ENCODE results near the gene DENND1C.

The DENND1C gene, protein sequence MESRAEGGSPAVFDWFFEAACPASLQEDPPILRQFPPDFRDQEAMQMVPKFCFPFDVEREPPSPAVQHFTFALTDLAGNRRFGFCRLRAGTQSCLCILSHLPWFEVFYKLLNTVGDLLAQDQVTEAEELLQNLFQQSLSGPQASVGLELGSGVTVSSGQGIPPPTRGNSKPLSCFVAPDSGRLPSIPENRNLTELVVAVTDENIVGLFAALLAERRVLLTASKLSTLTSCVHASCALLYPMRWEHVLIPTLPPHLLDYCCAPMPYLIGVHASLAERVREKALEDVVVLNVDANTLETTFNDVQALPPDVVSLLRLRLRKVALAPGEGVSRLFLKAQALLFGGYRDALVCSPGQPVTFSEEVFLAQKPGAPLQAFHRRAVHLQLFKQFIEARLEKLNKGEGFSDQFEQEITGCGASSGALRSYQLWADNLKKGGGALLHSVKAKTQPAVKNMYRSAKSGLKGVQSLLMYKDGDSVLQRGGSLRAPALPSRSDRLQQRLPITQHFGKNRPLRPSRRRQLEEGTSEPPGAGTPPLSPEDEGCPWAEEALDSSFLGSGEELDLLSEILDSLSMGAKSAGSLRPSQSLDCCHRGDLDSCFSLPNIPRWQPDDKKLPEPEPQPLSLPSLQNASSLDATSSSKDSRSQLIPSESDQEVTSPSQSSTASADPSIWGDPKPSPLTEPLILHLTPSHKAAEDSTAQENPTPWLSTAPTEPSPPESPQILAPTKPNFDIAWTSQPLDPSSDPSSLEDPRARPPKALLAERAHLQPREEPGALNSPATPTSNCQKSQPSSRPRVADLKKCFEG

GRCh38 chr19:6481541-6482342 is at the start of gene DENND1C:
DENND1C (minus strand) TSS chr19:6481787; CDS start chr19:6481695, 92 bp downstream.
- DNase-seq = no peak

DNA sequence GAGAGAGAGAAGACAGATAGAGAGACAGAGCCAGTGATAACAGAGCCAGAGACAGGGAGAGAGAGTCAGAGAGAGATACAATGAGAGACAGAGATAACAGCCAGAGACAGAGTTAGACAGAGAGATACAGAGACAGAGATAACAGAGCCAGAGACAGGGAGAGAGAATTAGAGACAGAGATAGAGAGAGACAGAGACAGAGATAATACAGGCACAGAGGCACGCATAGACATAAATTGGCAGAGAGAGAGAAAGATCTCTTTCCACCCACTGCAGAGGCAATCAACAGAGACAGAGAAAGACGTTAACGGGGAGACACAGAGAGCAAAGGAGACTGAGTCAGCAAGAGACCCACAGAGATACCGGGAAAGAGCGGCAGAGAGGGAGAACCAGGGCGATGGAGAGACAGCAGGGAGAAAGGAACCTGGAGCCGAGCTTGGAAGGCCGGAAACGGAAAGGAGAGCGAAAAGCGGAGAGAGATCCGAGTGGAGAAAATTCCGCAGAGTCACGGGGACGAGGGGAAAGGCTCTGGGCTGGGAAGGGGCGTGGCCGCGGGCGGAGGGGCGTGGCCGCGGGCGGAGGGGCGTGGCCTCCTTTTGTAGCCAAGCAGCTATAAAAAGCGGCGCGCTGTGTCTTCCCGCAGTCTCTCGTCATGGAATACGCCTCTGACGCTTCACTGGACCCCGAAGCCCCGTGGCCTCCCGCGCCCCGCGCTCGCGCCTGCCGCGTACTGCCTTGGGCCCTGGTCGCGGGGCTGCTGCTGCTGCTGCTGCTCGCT is 49.0 kb upstream of the DENND1C start, which contains the start of gene TNFSF9:
TNFSF9 (plus strand) TSS at position 641 of the 777 bp plus-strand sequence; CDS start at position 652, 11 bp downstream.
- peak; percentile 96 for DNase-seq

- no peak for DNase-seq
Observed at GRCh38 chr19:6529937-6530385, 48.4 kb upstream of the DENND1C start.

GRCh38 chr19:6529351-6529750 is 47.8 kb upstream of the DENND1C start:
- DNase-seq = no peak

GRCh38 chr19:6528544-6529121 is 47.0 kb upstream of the DENND1C start:
- no peak for DNase-seq

- no peak for DNase-seq
Observed at GRCh38 chr19:6527893-6528543, 46.4 kb upstream of the DENND1C start.

DNA sequence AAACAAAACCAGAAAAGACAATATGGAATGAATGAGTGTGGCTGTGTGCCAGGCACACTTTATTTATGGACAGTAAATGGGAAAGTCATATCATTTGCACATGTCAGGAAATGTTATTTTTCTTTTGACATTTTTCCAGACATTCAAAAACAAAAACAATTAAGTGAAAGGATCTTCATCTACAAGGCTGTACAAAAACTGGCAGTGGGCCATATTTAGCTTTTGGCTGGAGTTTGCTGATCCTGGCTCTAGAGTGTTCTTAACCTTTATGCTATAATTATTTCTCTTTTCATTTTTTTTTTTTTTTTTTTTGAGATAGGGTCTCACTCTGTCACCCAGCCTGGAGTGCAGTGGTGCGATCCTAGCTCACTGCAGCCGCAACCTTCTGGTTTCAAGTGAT is 42.7 kb upstream of the DENND1C start:
- no peak for DNase-seq

DNA sequence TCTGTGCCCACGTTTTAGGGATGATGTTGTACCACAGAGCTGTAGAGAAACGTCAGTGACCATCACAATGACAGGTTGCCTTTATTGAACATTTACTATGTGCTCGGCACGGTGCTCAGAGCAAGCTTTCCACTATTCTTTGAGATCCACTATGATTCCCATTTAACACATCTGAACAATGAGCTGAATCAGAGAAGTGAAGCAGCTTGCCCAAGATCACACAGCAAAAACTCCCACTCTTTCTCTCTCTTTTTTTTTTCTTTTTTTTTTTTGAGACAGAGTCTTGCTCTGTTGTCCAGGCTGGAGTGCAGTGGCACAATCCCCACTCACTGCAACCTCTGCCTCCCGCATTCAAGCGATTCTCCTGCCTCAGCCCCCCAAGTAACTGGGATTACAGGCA is 41.1 kb upstream of the DENND1C start:
- DNase-seq = no peak

- no peak for DNase-seq
Observed at GRCh38 chr19:6521718-6522646, 40.4 kb upstream of the DENND1C start.

DNA sequence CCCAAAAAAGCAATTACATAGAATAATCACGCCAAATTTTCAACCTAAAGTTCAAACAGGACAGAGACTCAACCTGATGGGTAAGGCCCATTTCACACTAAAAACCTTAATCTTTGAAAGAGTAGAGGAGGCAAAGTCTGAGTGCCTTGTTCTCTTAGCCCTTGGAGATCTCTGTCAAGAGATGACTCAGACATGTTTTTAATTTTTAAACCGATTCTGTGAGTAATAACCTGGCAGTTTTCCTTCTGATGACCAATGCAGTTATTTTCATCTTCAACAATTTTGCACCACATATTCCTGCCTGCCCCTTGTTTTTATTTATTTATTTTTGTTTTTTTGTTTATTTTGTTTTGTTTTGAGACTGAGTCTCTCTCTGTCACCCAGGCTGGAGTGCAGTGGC is 37.7 kb upstream of the DENND1C start:
- DNase-seq = no peak

GRCh38 chr19:6518145-6518911 is 36.7 kb upstream of the DENND1C start:
- no peak for DNase-seq

GRCh38 chr19:6516659-6517291 is 35.2 kb upstream of the DENND1C start:
- peak; percentile 91 for DNase-seq

DNA sequence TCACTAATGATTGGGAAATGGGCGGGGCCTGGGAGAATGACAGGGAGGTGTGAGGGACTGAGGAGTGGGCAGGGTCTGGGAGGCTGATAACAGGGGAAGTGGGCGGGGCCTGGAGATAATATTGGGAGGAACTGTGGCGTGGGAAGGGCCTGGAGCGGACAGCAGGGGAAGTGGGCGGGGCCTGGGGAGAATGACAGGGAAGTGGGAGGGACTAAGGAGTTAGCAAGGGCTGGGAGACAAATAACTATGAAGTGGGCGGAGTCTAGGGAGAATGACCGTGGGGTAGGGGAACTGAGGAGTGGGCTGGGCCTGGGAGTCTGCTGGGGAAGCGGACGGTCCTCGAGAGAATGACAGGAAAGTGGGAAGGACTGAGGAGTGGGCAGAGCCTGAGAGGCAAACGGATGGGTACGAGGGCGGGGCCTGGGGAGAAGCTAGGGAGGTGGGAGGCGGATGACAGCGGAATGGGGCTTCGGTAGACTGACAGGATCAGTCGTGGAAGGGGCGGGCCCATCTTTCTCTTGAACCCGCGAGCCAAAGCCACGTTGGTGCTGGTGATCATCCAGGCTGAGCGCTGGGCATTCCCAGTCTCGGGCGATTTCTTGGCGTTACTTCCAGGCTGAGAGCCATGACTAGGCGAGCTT is 34.6 kb upstream of the DENND1C start:
- DNase-seq = peak; percentile 89

DNA sequence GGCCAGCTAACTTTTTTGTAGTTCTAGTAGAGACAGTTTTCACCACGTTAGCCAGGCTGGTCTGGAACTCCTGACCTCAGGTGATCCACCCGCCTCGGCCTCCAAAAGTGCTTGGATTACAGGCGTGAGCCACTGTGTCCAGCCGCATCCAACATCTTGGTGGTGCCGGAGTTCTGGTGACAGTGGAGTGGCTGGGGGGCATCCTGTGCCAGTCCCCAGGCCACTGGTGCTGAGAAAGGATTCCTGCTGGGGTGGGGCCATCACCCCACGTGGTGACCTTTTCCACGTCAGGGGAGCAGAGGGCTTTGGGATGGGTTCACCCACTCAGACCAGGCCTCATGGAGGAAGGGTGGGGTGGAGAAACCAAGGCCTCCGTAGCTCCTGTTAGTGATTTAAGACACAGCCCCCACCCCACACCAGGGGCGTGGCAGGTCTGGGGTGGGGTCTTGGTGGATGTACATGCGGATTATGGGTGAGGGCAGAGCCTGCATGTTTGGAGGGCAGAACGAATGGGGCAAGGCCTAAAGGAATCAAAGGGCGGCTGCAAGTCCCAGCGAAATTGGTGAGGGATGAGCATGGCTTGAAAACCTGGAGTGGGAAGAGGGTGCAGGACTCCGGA is 33.4 kb upstream of the DENND1C start:
- DNase-seq = no peak

GRCh38 chr19:6514089-6514488 is 32.5 kb upstream of the DENND1C start:
- DNase-seq = no peak

GRCh38 chr19:6510618-6511017 is 29.0 kb upstream of the DENND1C start:
- DNase-seq = no peak

DNA sequence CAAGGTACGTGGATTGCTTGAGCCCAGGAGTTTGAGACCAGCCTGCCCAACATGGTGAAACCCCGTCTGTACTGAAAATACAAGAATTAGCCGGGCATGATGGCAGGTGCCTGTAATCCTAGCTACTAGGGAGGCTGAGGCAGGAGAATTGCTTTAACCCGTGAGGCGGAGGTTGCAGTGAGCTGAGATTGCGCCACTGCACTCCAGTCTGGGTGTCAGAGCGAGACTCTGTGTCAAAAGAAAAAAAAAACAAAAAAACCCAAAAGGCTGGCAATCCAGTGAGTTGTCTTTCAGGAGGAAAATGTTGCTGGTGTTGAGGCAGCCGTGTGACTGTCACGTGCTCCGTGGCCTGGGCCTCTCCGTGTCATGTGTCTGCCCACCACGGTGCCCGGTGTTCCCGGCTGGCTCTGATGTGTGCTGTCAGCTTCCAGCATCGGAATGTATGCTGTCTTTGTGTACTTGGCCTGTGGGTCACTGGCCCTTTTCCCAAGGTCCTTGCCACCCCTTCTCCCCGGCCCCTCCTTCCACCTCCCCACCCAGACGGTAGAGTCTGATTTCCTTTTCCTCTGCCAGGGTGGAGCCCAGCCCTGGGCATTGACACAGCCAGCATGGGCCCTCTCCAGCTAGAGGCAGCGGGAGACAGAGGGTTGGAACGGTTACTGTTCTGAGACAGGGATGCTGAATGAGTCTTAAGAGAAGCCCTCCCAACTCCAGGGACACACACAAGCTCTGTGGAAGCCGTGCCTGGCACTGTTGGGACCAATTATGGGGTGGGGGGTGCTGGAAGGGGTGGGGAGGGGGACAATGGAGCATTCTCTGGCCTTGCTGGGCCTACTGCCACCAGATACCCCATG is 27.8 kb upstream of the DENND1C start:
- DNase-seq = no peak

Data from right forelimb (tissue), 1 donor.